HG03378 (cell line): Measurements from ENCODE around the gene CDX1.
"Not testable (repeated sequence)": the region's sequence is repeated elsewhere in the genome, so short reads cannot be mapped to it uniquely, and the experiment has no call there.

Source experiments
- ATAC-seq: cut with Tn5 transposase; IDR thresholded peaks from one replicate; pipeline ENCODE4 v1.9.1; 2021; ENCODE audit warnings: mild to moderate bottlenecking, moderate library complexity; ENCODE audit not compliant: unreplicated experiment

The CDX1 gene

GRCh38 chr5:150224483-150225027 lies 58.0 kb downstream of the CDX1 start:
- no peak for ATAC-seq

GRCh38 chr5:150227036-150227435 lies 60.5 kb downstream of the CDX1 start:
- no peak for ATAC-seq

DNA sequence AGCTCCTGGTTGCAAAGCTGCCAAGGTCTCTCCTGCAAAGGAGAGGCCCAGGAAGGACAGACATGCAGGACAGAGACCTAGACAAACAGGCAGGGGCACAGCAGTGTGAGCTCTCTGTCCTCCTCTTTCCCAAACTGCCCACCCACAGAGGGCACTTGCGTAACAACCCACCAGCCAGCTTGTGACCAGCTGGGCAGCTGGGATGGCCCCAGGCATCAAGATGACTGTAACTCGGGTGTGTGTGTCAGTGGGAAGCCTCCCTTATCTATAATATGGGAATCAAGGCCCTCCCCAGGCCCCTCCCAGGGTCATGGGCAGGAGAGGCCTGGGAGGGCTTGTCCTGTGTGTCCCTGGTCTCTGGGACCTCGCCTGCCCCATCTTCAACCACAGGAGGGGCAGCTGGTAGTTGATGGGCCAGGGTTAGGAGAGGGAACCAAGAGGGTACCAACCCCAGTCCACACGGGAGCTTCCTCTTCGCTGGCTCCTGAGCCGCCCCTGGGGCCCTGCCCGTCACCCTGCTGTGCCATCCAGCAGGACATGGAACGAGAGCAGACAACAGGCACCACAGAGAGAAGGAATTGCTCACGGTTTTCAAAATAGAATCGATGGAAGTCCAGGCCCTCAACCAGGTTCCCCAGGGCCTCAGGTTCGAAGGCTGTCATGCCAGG lies 61.2 kb downstream of the CDX1 start:
- ATAC-seq: no peak

DNA sequence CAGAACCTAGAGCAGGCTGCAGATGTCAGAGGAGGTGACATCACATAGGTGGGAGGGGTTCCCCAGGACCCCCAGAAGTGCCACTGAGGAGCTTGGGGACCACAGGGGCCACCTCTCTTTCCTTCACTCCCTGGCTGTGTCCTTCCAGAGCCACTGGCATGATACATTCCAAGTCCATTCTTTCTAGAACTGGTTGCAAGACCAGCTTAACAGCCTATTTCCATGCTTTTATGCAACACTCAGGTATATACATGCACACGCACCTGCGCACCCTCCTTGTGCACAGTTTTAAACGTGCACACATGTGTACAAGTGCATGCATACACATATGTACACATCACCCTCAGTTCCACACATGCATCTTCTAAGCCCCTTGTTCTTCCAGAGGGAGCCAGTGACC lies 63.0 kb downstream of the CDX1 start:
- ATAC-seq: no peak

GRCh38 chr5:150230842-150231241 lies 64.3 kb downstream of the CDX1 start:
- no peak for ATAC-seq

DNA sequence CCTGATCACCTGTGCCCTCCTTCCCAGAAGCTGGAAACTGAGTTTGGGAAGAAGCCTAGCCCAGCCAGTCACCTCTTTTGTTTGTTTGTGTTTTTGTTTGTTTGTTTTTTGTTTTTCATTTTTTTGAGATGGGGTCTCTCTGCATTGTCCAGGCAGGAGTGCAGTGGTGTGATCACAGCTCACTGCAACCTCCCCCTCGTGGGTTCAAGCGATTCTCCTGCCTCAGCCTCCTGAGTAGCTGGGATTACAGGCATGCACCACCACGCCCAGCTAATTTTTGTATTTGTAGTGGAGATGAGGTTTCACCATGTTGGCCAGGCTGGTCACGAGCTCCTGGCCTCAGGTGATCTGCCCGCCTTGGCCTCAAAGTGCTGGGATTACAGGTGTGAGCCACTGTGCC lies 67.1 kb downstream of the CDX1 start:
- not testable (repeated sequence) for ATAC-seq
